ENCODE data around the gene TEDC1.

- TF ChIP-seq RARB (CRISPR knock-in tag; IDR thresholded peaks at IDR 0.05): no peak
- TF ChIP-seq TCF4 (CRISPR knock-in tag; IDR thresholded peaks at IDR 0.05; ENCODE audit: borderline replicate concordance): no peak
- no peak for TF ChIP-seq ZFP30 (CRISPR knock-in tag; IDR thresholded peaks at IDR 0.05)
- no peak for TF ChIP-seq CSRNP3 (CRISPR knock-in tag; IDR thresholded peaks at IDR 0.05)
- no peak for TF ChIP-seq PATZ1 (CRISPR knock-in tag; IDR thresholded peaks at IDR 0.05; ENCODE audit: borderline replicate concordance)
- TF ChIP-seq SNAI2 (CRISPR knock-in tag; IDR thresholded peaks at IDR 0.05): no peak
- no peak for TF ChIP-seq TOX (CRISPR knock-in tag; IDR thresholded peaks at IDR 0.05; ENCODE audit: borderline replicate concordance)
- no peak for TF ChIP-seq ISL1 (CRISPR knock-in tag; IDR thresholded peaks at IDR 0.05)
- TF ChIP-seq CREB5 (CRISPR knock-in tag; IDR thresholded peaks at IDR 0.05; ENCODE audit: low read depth): no peak
Measured at GRCh38 chr14:105519946-105520698, 29.1 kb downstream of the TEDC1 start.

Measured in SK-N-SH treated with all-trans-retinoic acid at 6 μM for 48 hours (cell line).